ENCODE results near the gene FKBP14.
A peak's percentile ranks its signal among the peaks of the same experiment; 100 is the strongest.

FKBP14 gene, protein sequence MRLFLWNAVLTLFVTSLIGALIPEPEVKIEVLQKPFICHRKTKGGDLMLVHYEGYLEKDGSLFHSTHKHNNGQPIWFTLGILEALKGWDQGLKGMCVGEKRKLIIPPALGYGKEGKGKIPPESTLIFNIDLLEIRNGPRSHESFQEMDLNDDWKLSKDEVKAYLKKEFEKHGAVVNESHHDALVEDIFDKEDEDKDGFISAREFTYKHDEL

GRCh38 chr7:30026229-30027064 is at the start of gene FKBP14:
Gene FKBP14, minus strand, starts transcription at chr7:30026702. Its CDS starts 194 bp downstream, at chr7:30026508.
- DNase-seq: peak; percentile 100

GRCh38 chr7:30074422-30075030 is 48.0 kb upstream of the FKBP14 start:
- peak; percentile 77 for DNase-seq

DNA sequence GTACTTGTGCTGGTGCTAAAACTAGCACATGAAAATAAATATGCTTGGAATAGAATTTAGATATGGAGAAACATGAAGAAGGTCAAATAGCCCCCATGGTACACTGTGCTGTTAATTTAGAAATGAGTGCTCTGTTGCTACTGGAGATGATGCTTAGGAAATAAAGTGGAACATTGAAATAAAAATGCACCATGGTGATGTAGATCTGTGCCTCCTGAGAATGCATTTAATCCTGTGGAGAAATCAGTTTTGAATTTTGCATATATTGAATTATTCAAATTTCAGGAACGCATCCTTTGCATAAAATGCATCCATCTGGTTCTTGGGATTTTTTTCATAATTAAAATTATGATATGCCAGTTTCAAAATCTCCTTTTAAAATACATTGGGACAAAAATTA is 46.2 kb upstream of the FKBP14 start:
- no peak for DNase-seq

DNA sequence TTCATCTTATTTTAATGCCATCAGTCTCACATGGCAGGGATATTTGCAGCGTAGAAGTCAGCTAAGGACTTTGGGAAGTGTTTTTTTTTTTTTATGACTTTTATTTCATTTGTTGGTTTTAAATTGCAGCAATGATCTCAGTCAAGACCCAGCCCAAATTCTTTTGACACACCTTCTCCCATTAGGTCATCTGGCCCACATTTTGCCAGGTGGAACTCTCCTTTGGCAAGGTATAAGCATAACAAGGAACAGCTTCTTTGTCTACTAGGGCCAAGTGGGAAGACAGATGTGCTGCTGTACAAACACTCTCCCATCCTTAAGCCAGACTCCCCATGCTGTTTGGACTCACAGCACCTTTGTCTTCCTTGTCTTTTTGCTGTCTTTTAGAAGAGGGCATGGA is 43.5 kb upstream of the FKBP14 start:
- DNase-seq: peak; percentile 35

- DNase-seq: no peak
These were observed 42.8 kb upstream of the FKBP14 start for GRCh38 chr7:30069096-30069867.

DNA sequence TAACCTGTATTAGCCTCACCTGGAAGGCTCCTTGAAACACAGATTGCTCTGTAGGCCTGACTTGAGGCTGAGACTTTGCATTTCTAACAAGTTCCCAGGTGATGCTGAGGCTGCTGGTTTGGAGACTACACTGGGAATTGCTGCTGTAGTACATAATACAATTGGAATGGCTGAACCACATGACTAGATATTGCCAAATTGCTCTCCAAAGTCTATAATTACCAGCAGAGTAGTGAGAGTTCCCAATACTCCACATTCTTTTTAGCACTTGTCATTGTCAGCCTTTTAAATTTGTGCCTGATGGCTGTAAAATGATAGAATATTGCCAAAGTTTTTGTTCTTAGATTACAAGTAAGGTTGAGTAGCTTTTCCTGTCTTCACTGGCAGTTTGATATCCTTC is 41.6 kb upstream of the FKBP14 start:
- no peak for DNase-seq

DNA sequence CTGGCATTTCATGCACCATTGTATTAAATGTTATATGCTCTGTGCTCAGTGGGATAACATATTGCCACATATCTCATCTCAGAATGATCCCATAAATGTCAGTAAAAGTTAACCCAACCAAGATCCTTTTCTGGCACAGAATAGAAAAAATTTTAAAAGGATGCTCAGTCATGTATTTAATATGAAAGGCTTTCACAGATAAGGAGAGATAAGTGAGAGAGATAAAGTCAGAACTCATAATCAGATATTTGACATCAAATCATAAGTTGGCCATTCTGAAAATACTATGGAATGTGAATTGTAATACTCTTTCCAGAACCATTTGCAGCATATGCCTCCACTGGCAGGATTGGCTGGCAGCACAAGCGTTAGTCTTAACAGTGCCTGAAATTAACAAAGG is 40.2 kb upstream of the FKBP14 start:
- DNase-seq: no peak

- no peak for DNase-seq
These were observed 39.2 kb upstream of the FKBP14 start for GRCh38 chr7:30065746-30066145.

GRCh38 chr7:30062587-30062986 is 36.1 kb upstream of the FKBP14 start:
- DNase-seq: peak; percentile 41

- DNase-seq: peak; percentile 11
These were observed 35.3 kb upstream of the FKBP14 start for GRCh38 chr7:30061786-30062185.

DNA sequence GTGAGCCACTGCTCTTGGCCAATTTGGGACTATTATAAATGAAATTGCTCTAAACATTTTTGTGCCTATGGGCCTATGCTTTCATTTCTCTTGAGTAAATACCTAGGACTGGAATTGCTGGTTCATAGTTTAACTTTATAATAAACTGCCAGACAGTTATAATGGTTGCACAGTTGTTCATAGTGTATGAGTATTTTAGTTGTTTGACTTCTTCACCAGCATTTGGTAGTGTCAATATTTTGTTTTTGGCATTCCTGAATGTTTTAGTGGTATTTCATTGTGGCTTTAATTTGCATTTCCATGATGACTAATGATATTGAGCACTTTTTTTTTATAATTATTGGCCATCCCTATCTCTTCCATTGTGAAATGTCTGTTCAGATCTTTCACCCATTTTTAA is 31.2 kb upstream of the FKBP14 start:
- no peak for DNase-seq

DNA sequence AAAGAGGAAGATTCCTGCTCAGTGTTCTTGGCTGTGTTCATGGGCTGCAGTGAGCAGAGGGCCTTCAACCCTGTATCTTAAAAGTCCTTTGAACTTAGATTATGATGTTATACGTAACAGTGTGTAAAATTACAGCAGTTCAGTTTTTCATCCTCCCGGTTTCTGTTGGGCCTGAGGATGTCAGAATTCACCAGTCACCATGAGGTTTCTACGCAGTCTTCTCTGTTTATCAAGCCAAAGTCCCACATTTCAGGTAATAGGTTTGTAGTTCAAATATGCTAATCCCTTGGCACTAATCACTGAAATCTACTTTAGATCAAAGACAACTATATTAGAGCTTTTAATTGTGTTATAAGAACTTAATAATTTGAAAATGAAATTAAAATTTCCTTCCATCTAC is 26.6 kb upstream of the FKBP14 start:
- no peak for DNase-seq

DNA sequence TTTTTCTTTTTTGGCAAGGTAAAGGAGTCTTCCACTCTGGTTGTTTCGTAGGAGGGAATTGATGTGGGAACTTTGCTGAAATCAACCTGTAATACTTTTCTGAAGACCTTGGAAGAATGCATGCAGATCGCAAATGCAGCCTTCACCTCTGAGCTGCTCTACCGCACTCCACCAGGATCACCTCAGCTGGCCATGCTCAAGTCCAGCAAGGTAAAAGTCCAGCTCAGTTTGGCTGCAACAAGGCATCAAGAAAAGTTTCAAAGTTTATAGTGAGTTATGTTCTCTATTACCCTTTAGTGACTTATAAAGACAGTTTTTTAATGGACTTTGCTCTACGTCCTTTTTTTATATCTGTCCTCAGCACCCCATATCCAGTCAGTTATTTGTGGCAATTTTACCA is 22.7 kb upstream of the FKBP14 start:
- no peak for DNase-seq

DNA sequence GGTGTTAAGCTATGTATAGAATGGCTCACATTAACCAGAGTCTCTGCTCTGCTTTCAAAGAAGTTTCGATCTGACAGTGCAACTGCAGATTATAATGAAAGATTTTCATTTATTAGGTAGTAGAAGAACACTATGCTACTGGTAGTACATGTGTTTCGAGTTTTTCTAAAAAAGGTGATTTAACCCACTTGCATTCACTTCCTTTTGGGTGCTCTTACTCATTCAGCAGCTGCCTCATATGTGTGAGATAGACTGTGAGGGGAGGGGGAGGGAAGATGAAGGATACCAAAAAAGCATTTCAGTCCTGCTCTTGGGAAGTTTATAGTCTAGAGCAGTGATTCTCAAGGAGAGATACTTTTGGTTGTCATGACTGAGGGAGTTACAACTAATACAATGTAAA is 22.1 kb upstream of the FKBP14 start:
- no peak for DNase-seq

DNA sequence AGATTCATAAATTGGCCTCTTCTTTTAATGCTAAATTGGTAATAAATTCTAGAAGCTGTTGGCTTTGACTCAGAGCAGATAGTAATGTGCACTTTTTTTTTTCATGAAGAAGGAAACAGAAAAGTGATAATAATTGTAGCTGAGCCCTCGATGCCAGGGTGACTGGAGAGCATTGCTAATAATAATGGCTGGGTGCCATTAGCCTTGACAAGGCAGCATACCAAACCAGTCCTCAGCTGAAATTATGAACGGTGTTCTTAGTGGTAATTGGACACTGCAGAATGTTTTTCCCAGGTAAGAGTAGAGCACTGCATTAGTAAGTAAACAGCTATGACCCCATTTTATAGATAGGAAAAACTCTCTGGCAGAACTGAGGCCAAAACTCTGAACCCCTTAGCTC is 20.6 kb upstream of the FKBP14 start:
- no peak for DNase-seq

DNA sequence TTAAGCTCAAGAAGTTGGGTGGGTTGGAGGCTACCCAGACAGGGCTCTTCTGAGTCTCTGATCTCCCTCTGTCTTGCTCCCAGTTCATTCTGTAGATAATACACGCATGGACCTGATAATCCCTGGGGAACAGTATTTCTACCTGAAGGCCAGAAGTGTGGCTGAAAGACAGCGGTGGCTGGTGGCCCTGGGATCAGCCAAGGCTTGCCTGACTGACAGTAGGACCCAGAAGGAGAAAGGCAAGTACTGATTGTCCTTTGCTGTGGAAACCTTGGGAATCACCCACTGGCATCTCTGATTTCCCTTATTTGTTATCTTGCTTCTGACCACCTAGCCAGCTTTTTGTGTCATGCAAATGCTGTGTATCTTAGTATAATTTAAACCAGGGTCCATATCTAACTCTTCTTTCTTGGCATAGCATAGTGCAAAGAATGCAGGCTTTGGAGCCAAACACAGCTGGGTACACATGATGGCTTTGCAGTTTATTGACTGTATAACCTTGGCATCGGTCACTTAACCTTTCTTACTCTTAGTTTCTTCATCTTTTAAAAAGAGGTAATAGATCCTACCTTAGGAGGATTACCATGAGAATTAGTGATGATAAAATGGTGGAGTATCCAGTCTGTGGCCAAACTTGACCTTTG is 19.7 kb upstream of the FKBP14 start:
- DNase-seq: no peak

DNA sequence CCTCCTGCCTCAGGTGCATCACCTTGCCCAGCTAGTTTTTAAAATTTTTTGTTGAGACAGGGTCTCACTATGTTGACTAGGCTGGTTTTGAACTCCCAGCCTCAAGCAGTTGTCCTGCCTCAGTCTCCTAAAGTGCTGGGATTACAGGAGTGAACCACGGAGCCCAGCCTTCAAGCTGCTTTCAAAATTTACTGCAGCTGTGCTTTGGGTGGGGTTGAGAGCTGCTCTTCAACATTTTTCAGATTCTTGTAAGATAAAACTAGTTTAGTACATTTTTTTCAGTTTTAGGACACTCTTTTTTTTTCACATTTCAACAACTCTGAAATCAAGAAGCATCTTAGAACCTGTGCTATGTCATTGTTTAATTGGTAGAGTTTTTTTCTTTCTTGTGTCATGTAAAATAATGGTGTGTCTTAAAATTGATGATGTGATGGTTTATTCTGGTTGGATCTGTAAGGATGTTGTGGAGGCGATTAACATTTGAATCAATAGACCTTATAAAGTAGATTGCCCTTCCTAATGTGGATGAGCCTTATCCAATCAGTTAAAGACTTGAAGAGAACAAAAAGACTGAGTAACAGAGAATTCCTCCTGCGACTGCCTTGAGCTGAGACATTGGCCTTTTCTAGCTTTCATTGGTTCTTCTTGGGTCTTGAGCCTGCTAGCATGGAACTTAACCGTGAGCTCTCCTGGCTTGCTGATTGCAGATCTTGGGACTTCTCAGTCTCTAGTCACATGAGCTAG is 15.2 kb upstream of the FKBP14 start:
- DNase-seq: no peak

DNA sequence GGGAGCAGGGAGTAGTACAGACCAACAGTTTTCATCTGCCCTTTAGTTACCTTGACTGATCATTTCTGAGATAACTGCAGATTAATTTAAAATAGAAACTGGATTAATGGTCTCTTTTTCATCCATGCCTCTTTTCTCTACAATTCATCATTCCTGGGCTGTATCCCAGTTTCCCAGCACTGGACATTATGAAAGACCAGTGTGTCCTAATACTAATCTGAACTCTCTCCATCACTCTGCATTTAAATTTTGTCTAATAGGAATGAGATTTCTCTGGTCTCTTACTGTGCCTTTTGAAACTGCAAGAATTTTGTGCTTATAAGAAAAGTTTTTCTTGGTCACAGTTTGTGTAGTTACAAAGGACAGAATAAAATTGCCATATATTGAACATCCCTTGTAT is 14.4 kb upstream of the FKBP14 start:
- DNase-seq: no peak

GRCh38 chr7:30038196-30038980 is 11.9 kb upstream of the FKBP14 start:
- DNase-seq: no peak

DNA sequence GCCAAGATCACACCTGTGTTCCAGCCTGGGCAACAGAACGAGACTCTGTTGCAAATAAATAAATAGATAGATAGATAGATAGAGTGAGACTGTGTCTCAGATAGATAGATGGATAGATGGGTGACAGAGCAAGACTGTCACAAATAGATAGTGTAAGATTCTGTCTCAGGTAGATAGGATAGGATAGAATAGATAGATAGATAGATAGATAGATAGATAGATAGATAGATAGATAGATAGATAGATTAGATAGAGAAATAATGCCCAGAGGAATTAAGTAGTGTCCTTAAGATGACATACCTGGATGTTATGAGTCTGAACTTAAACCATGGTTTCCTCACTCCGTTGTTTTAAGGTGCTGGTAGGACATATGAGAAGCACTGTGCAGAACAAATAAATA is 9.7 kb upstream of the FKBP14 start:
- DNase-seq: no peak

GRCh38 chr7:30034501-30034900 is 8.0 kb upstream of the FKBP14 start:
- DNase-seq: no peak
